HUES48 (cell line): ENCODE measurements around the gene EIF3K.

Experiments used
- H3K27ac ChIP-seq: one replicate; pipeline ENCODE4 v1.7.0; 2013; ENCODE audit warnings: low read depth, low read length, inconsistent platforms
- H3K27me3 ChIP-seq: 2 replicates; pipeline ENCODE4 v1.6.1; 2013; ENCODE audit warnings: mild to moderate bottlenecking, low read length; ENCODE audit not compliant: control insufficient read depth, insufficient read depth
- H3K36me3 ChIP-seq: 2 replicates; pipeline ENCODE4 v1.6.1; 2013; ENCODE audit warnings: low read length; ENCODE audit not compliant: control insufficient read depth, insufficient read depth
- H3K4me1 ChIP-seq: 2 replicates; pipeline ENCODE4 v1.6.1; 2013; ENCODE audit warnings: mild to moderate bottlenecking, low read length; ENCODE audit not compliant: control insufficient read depth, insufficient read depth
- H3K4me3 ChIP-seq: 2 replicates; pipeline ENCODE4 v1.5.1; 2013; ENCODE audit warnings: mild to moderate bottlenecking, low read depth, low read length
- H3K9ac ChIP-seq: 2 replicates; pipeline ENCODE4 v1.6.1; 2013; ENCODE audit warnings: mild to moderate bottlenecking, low read depth, low read length, moderate library complexity
- H3K9me3 ChIP-seq: 2 replicates; pipeline ENCODE4 v1.6.1; 2013; ENCODE audit warnings: low read length; ENCODE audit not compliant: control insufficient read depth, insufficient read depth

Gene EIF3K

DNA sequence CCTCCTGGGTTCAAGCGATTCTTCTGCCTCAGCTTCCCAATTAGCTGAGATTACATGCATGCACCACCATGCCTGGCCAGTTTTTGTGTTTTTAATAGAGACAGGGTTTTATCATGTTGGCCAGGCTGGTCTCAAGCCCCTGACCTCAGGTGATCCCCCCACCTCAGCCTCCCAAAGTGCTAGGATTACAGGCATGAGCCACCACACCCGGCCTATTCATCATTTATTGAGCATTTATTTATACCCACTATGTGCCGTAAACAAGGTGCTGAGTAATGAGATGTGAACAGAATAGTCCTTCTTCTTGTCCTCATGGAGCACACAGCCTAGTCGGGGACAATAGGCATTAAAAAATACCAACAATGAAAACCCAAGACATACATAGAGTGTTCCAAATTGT, 54.0 kb downstream of the EIF3K start:
- Histone ChIP-seq H3K9me3 (no peaks in the 10 kb centered on the region), H3K36me3 (peaks cover 10% of the 10 kb centered on the region; the same call in 1 of the 2 replicates), H3K4me3 (no peak overlapping the region), H3K9ac (no peak overlapping the region), H3K4me1 (peaks cover 52% of the 10 kb centered on the region), H3K27me3 (no peaks in the 10 kb centered on the region), H3K27ac (no peak overlapping the region)

DNA sequence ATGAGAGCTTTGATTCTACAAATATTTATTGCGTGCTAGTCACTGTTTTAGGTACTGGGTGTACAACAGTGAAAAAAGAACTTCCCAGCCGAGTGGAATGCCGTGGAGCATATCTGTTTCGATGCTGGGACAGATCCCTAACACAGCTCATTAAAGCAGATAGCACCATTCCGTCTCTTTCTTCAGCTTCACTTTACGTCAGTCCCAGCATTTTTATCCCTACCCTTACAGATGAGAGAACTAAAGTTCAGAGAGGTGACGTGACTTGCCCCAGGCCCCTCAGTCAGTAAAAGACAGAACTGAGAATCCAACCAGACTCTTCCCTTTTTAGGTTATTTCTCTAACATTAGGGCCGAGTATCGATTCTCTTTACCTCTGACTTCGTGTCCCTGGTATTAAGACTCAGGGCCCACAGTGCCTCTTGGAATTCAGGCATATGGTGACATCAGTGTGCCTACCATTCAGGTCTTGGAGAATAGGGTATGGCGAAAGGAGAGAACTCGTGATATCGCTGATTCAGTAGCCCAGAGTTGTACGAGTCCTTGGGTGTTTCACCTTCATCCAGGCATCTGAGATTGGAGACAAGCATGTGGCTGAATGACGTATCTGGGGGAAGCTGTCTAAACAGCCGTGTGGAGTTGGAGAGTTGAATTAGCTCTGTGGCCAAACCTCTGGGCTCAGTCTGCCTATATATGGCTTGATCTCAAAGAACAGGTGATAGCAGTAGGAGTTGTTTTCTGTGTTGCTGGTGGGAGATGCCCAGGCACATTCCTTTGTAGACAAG, 55.6 kb downstream of the EIF3K start:
- peaks cover 48% of the 10 kb centered on the region for H3K4me1 ChIP-seq
- no peaks in the 10 kb centered on the region for H3K9me3 ChIP-seq
- H3K27me3 ChIP-seq, result no peaks in the 10 kb centered on the region
- peaks cover 10% of the 10 kb centered on the region; the same call in 1 of the 2 replicates for H3K36me3 ChIP-seq
- H3K4me3 ChIP-seq, result no peak overlapping the region
- peak overlapping the region; percentile 46 for H3K27ac ChIP-seq
- no peak overlapping the region for H3K9ac ChIP-seq

DNA sequence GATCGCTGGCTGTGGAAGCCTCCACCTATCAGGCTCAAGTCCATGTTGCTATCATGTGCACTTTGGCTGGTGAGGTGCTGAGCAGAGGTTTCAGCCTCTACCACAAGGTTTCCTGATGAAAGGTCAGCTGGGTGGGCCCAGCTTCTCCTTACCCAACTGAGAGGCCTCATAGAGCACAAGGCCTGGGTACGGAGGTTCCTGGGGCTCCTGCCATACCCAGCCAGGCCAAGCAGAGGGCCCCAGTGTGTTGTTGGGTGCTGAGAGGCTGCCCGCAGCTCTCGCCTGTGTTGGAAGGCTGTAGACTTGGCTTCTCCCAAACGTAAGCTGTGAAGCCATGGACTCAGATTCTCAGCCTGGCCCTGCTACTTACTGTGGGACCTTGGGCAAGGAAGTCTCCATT, 56.6 kb downstream of the EIF3K start:
- Histone ChIP-seq H3K4me3 (no peak overlapping the region), H3K27me3 (no peaks in the 10 kb centered on the region), H3K27ac (no peak overlapping the region), H3K36me3 (peaks cover 10% of the 10 kb centered on the region; the same call in 1 of the 2 replicates), H3K4me1 (peaks cover 39% of the 10 kb centered on the region), H3K9ac (no peak overlapping the region), H3K9me3 (no peaks in the 10 kb centered on the region)

DNA sequence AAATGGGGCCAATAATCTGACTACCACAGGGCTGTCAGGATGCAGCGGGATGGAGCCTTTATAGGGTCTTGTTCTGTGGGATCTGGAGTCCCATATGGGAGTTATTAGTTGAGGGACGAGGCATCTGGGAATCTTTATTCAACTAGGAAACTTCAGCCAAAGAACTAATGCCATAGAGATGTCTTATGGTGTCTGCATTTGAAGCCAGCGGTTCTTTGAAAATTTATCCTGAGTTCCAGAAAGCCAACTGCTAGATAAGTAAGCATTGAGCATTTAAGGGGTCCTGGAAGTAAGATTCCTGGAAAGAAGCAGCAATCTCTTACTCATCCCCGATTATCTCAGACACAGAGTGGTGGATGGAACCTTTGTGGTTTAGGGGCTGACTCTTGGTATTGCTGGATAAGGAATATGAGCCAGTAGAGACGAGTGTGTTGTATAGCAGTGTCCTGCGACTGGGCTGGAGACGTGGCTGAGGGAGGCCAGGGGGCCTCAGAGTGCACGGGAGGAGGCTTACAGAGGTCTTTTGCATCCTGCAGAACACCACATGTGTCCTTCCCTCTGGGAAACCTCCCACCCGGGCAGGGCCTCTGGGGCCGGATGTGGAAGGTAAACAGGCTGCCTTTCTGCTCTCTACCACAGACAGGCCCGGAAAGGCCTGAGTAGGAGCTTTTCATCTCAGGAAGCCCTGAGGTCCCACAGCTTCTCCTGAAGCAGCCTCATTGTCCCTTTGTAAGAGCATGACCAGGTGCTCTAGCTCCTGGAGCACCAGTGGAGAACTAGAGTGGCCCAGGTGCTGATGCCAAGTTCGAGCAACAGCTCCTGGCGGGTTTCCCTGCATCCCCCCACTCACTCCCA, 57.3 kb downstream of the EIF3K start:
- peaks cover 10% of the 10 kb centered on the region; the same call in 1 of the 2 replicates for H3K36me3 ChIP-seq
- peaks cover 34% of the 10 kb centered on the region for H3K4me1 ChIP-seq
- H3K9me3 ChIP-seq, result no peaks in the 10 kb centered on the region
- H3K27me3 ChIP-seq, result no peaks in the 10 kb centered on the region
- H3K27ac ChIP-seq, result no peak overlapping the region
- no peak overlapping the region for H3K9ac ChIP-seq
- H3K4me3 ChIP-seq, result no peak overlapping the region

DNA sequence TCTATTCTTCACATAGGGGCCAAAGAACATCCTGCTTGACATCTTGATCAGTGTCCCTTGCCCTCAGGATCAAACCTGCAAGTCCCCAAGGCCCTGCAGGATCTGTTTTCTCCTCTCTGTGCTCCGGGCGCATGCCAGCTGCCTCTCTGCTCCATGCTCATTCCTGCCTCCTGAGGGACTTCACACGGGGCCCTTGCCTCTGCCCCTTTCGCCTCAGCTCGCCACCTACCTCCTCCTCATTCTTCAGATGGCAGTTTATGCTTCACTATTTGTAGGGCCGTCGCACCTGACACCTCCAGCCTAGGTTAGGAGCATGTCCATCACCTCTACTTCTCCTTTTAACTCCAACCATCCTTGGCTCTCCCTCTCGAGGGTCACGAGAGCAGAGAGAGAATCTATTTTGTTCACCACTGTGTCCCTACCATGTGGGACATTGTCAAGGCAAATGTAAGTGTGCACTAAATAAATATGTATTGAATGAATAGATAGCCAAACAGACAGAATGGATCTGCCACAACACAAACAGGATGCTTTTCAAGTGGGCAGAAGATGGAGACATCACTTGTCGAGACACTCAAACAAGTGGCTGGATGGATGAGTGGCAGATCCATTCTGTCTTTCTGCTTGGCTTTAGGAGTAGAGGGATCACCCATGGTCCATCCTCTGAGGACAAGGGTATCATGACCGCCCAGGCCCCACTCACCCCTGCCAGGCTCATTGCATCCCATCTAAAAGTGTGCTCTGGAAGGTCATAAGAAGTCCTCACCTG, 58.1 kb downstream of the EIF3K start:
- Histone ChIP-seq H3K4me3 (no peak overlapping the region), H3K9me3 (no peaks in the 10 kb centered on the region), H3K9ac (no peak overlapping the region), H3K27ac (no peak overlapping the region), H3K4me1 (peaks cover 27% of the 10 kb centered on the region), H3K27me3 (no peaks in the 10 kb centered on the region), H3K36me3 (peaks cover 10% of the 10 kb centered on the region; the same call in 1 of the 2 replicates)

DNA sequence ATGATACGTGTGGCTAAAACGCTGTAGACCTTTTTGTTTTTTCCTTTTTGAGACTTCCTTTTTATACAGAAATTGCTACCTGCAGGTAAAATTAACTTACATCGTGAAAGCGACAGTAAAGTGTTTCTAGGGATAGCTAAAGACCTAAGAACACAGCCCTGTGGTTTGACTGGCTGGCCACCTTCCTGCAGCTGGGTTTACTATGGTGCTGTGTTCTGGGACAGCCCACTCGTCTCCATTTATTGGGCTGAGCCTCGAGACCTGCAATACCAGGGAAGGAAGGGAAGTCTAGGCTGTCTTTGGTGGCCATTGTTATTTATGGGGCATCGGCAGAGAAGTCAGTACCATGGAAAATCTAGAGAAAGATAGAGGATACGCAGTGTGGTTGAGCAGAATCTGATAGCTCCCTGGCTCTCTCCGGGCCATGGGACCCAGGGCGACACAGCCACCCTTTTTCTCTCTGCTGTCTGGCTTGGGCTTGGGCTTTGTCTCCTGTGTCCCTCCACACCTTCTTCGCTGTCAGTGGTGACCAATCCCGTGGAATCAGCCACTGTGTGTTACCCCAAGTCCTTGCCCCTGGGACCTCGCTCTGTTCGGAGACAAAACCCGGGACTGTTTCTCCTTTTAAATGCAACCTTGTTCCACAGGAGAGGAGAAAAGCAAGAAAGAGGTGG, 59.4 kb downstream of the EIF3K start:
- Histone ChIP-seq H3K27me3 (no peaks in the 10 kb centered on the region), H3K4me1 (peaks cover 36% of the 10 kb centered on the region), H3K36me3 (peaks cover 10% of the 10 kb centered on the region; the same call in 1 of the 2 replicates), H3K27ac (peak overlapping the region; percentile 11), H3K9me3 (no peaks in the 10 kb centered on the region), H3K9ac (no peak overlapping the region; the same call in 1 of the 2 replicates), H3K4me3 (no peak overlapping the region)

DNA sequence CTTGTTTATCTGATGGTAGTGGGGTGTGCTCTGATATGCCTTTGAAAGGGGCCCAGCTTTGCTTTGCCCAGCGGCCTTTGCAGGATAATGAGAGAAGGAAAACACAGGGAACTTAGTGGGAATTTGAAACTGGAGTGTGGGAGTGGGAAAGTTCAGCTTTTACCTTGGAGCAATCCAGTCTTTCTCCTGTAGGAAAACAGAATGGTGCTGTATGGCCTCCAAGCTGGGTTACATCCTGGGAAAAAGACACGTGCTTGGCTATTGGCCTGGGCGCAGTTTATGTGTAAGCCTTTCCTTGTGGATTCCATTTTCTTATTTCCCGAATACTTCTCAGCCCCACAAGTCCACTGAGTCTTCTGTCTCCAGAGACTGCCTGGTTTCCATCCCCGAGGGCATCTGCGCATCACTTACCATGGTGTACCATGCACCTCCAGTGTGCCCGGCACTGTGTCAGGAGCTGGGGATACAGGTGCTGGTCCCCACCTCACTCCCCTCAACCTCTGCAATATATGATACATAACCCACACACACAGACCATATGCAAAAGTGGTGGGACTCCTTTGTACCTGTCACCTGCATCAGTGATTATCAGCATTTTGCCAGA, 60.0 kb downstream of the EIF3K start:
- H3K4me3 ChIP-seq, result no peak overlapping the region
- peak overlapping the region; percentile 11 for H3K27ac ChIP-seq
- H3K36me3 ChIP-seq, result peaks cover 10% of the 10 kb centered on the region; the same call in 1 of the 2 replicates
- peaks cover 43% of the 10 kb centered on the region for H3K4me1 ChIP-seq
- no peaks in the 10 kb centered on the region for H3K9me3 ChIP-seq
- H3K27me3 ChIP-seq, result no peaks in the 10 kb centered on the region
- no peak overlapping the region for H3K9ac ChIP-seq

DNA sequence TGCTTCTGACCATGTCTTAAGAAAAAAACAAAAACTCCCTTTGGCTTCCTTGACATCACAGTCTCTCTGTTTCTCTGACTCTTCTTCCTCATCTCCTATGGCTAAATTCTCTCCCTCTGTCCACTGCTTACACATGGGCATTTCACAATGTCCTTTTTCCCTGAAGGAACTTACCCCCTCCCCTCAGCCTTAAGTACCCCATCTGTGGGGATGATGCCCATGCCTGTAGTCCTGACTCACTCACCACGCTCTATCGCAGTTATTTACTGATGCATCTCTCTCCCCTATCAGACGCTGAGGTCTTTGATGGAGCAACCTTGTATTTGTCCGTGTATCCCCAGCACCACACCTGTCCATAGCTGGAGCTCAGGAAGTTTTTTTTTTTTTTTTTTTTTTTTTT, 60.9 kb downstream of the EIF3K start:
- H3K27ac ChIP-seq, result no peak overlapping the region
- no peak overlapping the region for H3K9ac ChIP-seq
- H3K27me3 ChIP-seq, result no peaks in the 10 kb centered on the region
- no peaks in the 10 kb centered on the region for H3K9me3 ChIP-seq
- H3K4me1 ChIP-seq, result peaks cover 45% of the 10 kb centered on the region
- H3K4me3 ChIP-seq, result no peak overlapping the region
- H3K36me3 ChIP-seq, result peaks cover 10% of the 10 kb centered on the region; the same call in 1 of the 2 replicates

DNA sequence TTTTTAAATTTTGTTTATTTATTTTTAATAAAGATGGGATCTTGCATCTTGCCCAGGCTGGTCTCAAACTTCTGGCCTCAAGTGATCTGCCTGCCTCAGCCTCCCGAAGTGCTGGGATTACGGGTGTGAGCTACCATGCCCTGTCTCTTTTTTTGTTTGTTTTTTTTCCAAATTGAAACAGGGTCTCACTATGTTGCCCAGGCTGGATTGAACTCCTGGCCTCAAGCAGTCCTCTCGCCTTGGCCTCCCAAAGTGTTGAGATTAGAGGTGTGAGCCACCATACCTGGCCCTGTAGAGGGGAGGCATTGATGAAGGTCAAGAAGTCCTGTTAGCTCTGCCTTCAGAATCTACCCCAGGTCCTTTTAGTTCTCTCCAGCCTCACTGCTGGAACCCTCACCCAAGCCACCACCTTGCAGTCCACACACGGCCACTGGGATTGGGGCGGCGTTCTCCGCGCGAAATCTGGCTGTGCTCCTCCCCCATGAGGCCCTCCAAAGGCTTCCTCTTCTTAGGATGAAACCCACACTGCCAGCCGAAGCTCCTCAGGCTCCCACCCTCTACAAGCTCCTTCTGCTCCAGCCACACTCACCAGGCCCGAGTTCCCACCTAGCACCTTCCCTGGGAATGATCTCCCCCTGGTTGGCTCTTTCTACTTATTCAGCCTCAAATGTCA, 63.3 kb downstream of the EIF3K start:
- Histone ChIP-seq H3K4me1 (peaks cover 55% of the 10 kb centered on the region), H3K4me3 (no peak overlapping the region), H3K9ac (peak overlapping the region; percentile 78; the same call in 1 of the 2 replicates), H3K27me3 (no peaks in the 10 kb centered on the region), H3K9me3 (no peaks in the 10 kb centered on the region), H3K36me3 (peaks cover 2% of the 10 kb centered on the region; the same call in 1 of the 2 replicates), H3K27ac (peak overlapping the region; percentile 98)
